Skin epidermis (tissue), 12 donors: ENCODE measurements around the gene HPS3.
A peak's percentile ranks its signal among the peaks of the same experiment; 100 is the strongest.

Experiments used
- H3K27ac ChIP-seq, 21 experiments: fragments of 200-600 bp; sonication (generic) in 11 of 21; one replicate each; pipeline ENCODE4 v1.5.0; 2020; ENCODE audit warnings: mild to moderate bottlenecking in 3 of 21, inconsistent platforms in 2 of 21, moderate library complexity in 2 of 21
- H3K4me3 ChIP-seq, 7 experiments: fragments of 200-600 bp; sonication (generic) in 2 of 7; one replicate each; pipeline ENCODE4 v1.5.0; 2020; ENCODE audit warnings: inconsistent platforms in 2 of 7, mild to moderate bottlenecking in 2 of 7, moderate library complexity in 1 of 7

Gene HPS3

DNA sequence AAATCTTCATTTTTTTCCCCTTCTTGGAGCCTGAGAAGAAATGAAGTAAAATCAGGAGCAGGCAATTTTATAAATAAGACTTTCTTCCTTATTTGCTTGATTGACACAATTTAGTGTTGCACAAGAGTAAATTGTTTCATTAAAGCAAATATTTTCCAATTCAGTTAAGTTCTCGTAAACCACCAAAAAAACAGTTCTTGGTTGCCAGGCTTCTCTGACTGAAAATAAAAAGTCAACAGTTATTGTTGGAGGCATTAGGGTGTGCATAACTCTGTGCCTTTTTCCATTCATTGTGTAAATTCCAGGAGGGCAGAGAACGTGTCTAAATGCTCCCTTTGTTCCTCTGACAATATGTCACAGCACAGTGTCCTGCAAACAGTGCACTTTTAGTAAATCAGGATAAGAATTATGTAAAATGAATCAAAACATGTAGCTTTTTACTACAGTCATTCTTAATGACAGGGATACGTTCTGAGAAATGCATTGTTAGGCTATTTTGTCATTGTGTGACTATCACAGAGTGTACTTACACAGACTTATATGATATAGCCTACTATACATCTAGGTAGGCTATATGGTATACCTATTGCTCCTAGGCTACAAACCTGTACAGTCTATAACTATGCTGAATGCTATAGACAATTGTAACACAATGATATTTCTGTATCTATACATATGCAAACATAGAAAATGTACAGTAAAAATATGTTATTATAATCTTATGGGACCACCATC is 92.5 kb downstream of the HPS3 start, which contains the start of gene CP:
Gene CP, minus strand, starts transcription at position 47 of the 735 bp plus-strand sequence. Its CDS starts 37 bp downstream, at position 10.
- peak within 1 kb of the TSS in 2 of 7 experiments; percentile 7 to 10 for H3K4me3 ChIP-seq
- H3K27ac ChIP-seq = peak within 1 kb of the TSS in 2 of 21 experiments; percentile 25 to 61
